Endometrial microvascular endothelial cells (primary cell): Measurements from ENCODE around the gene SLC38A3. TPM values are rescaled to one million over a fixed set of nuclear protein-coding genes. Genes with fewer than 3 reads are reported as not detected.
"Not testable (repeated sequence)": the region's sequence is repeated elsewhere in the genome, so short reads cannot be mapped to it uniquely, and the experiment has no call there.

Experiments
- in situ Hi-C: cut with HindIII; loops from 2 replicates; pipeline ENCODE4 v1.10.0; 2017; ENCODE audit warnings: low sequenced_read_pairs, low pct_unique_long_range_greater_than_20kb; ENCODE audit errors: inconsistent ontology term
- total RNA-seq: library from RNA; depleted of rRNA; stranded (reverse); fragments of >200 nt; gene quantifications from one replicate; pipeline ENCODE4 v1.2.3, GENCODE V29; 2015; ENCODE audit errors: inconsistent ontology term

Gene SLC38A3
- total RNA-seq, 1 donor from 2014 or later: not detected

DNA sequence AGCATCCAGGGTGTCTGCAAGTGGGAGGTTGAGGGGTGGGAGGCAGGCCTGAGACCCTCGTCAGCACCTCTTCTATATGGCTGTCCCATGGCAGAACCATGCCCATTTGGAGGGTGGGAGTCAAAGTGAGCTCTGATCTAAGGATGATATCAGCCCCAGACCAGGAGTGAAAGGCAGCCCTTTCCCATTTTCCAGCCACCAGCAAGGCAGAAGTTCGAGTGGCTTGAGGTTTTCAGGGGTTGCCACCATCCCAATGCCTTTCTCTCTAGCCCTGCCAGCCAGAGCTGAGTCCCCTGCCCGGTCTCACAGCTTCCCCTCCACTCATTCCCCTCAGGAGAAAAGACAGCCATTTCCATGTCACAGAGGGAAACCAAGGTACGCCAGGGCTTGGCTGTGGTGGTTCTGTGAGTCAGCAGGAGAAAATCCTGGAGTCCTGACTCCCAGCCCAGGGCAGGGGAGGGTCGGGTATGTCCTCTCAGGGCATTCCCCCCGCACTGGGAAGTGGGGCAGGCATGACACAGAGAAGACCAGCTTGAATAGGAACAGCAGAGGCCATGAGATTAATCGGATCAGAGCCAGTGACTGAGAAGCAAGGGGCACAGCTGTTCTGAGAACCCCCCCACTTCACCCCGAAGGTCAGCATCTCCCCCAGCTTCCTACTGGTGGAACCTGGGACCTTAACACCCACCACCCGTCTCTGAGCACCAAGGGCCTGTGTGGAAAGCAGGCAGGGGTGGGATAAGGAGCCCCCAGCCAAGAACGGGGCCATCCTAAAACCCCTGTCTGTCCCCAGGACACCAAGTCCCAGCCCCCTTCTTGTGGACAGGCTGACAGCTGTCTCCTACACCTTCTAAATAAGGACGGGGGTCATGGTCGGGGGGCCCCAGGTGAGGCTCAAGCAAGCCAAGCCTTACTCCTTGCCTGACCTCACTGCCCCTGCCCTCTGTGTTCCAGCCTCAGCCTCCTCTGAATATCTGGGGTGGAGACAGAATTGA, 965 bp upstream of the SLC38A3 start:
- in situ Hi-C loops: no loop called here

DNA sequence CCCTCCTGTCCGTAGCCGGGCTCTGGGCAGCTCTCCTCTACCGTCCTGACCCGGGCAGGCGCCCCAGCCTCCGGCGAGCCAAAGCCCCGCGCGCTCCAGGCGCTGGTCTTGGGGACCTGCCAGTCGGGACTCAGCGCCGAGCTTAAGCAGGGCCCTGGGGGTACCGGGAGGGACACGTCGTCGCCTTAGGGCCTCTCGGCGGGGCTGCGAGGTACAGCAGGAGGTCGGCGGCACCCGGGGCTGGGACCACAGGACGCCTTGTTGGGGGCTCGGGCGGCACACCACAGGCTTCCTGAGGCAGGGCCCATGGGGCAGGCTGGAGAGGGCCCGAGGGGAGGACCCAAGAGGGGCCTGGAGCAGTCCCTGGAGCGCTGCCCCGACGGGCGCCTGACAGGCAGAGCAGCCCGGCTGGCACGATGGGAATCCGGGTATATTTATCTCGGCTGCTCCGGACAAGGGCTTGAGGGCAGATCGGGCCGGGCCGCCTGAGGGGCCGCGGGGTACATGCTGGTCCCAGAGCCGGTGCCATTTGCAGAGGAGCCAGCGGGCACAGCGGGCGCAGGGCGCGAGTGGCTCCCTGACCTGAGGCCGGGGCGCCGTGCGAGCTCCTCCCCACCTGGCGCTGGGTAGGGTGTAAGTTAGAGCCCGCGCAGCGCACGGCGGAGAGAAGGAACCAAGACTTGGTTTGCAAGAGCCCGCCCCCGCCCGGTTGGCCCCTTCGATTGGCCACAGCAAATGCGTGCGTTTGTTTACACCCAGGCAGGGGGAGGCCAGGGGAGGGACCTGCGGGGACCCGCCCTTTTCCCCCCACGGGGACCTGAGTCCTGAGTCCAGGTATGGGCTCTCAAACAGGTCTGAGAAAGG, 574 bp downstream of the SLC38A3 start:
- in situ Hi-C loops: no loop called here

DNA sequence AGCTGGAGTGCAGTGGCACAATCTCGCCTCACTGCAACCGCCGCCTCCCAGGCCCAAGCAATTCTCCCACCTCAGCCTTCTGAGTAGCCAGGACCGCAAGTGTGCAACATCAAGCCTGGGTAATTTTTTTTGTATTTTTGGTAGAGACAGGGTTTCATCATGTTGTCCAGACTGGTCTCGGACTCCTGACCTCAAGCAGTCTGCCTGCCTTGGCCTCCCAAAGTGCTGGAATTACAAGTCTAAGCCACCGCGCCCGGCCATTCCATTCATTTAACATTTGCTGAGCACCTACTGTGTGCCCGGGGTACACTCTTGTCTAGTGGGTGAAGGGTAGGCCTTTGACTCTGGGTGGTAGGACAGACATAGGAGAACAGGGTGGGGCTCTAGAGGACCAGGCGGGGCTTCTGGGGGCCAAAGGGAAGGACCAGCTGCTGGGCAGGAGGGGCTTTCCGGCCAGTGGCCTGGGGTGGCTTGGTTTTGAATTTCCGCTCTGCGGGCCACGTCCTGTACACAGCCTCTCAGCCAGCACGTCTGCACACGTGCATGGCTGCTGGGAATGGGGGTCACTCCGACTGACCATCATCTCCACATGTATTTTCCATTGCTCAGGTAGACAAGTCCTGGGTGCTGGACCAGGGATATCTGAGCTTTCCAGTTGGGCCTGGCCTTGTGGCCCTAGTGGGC, 2.4 kb downstream of the SLC38A3 start:
- in situ Hi-C loops: no loop called here

DNA sequence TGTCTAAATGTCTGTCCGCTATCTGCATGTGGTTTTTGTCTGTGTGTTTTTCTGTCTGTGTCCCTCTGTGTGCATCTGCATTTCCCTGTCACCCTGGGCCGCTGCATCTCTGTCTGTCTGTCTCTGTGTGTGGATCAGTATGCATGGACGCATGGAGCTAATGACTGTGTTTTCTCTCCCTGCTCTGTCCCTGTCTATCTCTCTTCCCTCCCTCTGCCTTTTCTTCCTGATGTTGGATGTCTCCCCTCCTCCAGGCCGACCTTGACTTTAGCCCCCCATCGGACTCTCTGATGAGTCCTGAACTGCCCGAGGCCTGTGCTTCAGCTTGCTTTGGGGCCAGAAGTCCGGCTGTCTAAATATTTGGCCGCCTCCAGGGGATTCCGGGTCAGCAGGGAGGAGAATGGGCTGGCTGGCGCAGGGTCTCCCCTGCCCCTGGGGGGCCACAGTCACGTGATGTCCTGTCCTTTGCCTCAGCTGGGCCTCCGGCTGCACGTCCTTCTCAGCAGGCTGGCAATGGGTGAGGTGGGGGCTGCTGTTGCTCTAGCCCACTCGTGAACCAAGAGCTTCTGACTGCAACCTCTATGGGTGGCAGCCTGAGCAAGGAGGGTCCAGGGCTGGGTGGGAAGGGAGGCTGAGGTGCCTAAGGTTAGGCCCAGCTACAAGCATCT, 3.7 kb downstream of the SLC38A3 start:
- in situ Hi-C loops: no loop called here

DNA sequence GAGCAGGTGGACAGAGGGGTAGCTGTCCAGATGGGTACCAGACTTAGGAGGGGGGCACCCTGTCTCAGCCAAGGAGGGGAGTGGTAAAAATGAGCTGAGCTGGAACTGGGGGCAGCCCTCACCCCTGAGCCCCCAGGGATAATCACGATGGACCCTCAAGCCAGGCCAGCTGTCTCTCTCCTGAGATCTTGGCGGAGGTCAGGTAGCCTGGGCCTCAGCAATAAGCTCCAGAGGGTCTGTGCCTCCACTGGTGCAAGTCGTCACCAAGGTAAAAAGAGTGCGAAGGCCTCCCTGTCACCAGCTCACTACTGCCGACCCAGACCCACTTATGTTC, 5.1 kb downstream of the SLC38A3 start:
- in situ Hi-C loops: no loop called here

DNA sequence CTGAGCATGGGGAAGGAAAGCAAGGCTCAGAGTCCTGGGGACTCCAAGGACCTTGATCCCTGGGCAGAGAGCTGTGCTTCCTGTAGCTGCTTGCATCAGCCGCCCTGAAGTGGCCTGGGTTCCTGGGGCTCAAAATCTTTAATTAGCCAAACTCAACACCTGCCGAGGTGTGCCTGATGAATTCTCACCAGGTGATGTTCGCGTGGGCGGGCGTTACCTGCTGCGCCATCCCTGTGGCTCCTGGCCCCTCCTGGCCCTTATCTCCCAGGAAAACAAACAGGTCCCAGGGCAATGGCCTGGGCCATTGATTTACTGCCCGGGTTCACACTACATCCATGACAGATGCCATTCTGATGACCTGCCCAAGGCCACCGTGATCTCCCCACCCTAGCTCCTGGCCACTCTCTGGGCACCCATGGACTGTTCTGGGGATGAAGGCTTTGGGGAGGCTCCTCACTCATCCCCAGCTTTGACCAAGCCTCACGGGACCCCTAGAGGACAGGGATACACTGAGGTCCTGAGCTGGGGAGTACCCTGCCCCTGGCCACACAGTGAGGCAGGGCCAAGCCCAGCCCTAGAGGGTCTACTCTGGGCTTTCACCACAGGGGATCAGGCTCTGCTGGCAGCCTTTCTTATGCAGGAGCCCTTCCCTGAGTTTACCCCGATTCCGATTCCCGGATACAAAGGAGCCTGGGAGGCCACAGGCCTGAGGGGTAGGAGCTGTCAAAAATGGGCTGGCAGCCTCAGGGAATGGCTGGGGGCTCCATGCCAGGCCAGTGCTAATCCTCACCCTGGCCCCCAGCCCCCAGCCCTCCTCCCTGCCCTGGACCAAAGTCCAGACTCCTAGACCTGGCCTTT, 5.7 kb downstream of the SLC38A3 start:
- in situ Hi-C loops: no loop called here

DNA sequence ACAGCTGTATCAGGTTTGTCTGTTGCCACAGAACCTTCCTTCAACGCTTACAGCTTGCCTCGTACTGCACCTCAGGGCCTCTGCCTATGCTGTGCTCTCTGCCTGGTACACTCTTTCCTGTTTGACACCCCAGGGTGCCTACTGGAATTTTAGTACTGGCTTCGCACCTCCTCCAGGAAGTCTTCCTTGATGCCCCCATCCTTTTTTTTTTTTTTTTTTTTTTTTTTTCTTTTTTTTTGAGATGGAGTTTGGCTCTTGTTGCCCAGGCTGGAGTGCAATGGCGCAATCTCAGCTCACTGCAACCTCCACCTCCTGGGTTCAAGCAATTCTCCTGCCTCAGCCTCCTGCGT, 6.3 kb downstream of the SLC38A3 start:
- in situ Hi-C loops: not testable (repeated sequence)

DNA sequence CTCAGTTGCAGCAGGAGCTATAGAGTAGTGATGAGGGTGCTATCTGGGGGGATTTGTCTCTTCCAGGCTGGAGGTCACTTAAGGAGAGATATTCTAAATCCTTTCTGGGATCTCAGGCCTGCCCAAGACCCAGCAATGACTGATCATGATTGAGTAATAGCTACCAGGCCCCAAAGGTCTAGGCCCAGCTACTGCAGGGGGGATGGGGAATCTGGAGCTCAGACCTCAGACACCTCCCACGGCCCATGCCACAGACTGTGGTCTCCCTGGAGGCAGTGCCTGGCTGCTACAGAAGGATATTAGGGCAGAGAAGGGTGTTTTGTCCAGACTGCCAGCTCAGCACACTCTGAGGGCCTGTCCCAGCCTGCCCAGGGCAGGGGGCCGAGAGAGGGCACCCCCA, 6.9 kb downstream of the SLC38A3 start:
- in situ Hi-C loops: no loop called here

DNA sequence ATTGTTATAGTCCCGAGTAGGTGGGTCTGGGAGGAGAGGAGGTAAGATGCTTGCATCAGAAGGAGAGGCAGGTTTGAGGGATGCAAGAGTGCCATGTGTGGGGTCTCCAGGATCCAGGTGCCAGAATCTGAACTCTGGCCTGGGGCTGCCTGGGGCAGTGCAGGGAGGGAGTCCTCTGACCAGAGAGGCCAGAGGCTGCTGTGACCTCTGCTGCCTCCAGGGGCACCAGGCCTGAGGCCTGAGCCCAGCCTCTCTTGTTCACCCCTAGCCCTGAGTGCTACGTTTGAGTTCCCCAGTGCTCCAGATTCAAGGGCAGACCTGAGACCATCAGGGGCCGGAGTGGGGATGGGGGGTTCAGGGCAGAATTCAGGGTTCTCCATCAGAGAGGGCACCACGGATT, 7.4 kb downstream of the SLC38A3 start:
- in situ Hi-C loops: no loop called here

DNA sequence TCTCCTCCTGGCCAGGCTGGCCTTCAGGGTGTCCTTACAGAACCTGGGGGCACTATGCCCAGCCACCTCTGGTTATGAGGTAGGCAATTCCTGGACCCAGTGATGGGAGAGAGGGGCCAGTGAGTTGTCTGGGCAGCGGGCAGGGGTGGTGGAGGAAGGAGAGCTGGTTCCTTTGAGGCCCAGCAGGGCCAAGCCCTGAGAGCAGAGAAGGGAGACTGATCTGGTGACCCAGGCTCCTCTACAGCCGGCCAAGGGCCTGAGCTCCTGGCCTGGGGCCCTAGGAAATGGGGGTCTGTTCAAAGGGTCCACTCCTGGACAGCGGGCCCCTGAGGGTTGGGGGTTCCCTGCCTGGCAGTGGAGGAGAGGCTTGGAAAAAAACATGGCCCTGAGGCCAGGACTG, 7.9 kb downstream of the SLC38A3 start:
- in situ Hi-C loops: no loop called here

DNA sequence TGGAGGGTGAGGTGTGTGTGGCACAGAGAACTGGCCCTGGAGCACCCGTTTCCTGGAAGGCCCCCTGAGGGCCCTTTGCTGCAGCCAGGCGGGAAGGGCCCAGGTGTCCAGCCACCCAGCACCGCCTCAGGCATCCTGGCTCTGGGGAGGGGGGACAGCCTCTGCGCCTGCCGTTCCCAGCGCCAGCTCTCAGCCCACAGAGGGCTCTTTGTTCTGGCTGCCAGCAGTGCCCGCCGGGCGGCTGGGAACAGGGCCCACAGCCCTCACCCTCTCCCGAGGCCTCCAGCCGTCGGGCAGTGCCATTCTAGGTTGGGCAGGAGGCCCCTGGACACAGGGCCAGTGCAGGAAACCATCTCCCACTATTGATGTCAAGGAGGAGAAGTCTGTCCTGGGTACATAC, 8.3 kb downstream of the SLC38A3 start:
- in situ Hi-C loops: no loop called here

DNA sequence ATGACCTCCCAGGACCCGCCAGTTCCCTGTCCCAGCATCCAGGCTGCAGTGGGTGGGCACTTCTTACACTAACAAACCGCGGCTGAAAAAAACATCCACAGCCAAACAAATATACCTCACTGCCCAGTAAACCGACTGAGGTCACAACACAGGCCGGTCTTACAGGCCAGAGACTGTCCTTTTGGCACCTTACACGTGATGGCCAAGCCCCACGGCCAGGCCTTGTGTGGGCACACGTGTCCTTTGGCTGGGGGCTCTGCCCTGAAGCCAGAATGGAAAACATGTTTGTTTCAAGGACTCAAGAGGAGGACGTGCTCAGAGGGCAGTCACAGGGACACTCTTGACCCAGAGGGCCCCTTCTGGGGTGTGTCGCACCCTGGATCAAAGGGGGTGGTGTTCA, 9.8 kb downstream of the SLC38A3 start:
- in situ Hi-C loops: no loop called here

DNA sequence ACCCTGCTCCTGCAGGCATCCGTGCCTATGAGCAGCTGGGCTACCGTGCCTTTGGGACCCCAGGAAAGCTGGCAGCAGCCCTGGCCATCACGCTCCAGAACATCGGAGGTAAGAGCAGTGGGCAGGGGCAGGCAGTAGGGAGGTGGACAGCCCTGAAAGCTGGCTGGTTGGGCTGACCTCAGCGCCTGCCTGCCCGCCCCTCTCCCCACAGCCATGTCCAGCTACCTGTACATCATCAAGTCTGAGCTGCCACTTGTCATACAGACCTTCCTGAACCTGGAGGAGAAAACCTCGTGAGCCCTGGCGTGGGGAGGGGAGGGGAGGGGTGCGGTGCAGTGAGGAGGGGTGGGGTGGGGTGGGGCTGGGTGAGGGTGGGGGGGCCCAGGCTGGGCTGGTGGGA, 10.5 kb downstream of the SLC38A3 start:
- in situ Hi-C loops: no loop called here

DNA sequence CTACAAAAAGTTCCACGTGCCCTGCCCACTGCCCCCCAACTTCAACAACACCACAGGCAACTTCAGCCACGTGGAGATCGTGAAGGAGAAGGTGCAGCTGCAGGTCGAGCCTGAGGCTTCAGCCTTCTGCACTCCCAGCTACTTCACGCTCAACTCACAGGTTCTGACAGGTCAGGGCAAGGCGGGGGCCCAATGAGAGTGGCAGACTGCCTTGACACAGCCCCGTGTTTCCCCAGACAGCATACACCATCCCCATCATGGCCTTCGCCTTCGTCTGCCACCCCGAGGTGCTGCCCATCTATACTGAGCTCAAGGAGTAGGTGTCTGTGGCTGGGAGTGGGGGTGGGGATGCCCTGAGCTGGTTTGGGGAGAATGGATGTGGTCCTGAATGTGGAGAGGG, 12.6 kb downstream of the SLC38A3 start:
- in situ Hi-C loops: no loop called here

DNA sequence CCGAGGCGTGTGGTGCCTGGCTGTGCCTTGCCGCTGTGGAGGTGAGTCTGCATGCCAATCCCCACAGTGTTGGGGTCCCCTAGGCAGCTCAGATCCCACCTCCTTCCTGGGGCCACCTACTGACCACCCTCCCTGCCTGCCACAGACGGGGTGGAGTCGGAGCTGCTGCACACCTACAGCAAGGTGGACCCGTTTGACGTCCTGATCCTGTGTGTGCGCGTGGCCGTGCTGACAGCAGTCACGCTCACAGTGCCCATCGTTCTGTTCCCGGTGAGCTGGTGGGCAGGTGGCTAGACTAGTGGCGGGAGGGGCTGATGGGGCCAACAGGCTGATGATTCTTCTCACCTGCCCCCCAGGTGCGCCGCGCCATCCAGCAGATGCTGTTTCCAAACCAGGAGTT, 13.4 kb downstream of the SLC38A3 start:
- in situ Hi-C loops: no loop called here

DNA sequence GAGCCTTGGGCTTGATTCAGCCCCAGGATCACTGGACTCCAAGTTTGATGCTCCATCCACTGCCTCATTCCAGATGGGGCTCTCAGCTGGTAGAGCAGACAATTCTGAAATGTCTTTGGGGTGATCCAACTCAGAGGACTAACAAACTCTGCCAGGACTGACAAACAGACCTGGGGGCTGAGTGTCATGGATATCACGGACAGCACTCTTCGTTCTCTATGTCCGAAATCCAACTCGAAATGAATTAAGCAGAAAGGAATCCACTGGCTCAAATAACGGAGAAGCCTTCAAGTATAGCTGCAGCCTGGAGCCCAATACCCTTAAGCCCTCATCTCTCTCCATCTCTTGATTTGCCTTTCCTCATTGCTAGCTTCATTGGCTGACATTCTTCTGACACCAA, 14.2 kb downstream of the SLC38A3 start:
- in situ Hi-C loops: no loop called here

DNA sequence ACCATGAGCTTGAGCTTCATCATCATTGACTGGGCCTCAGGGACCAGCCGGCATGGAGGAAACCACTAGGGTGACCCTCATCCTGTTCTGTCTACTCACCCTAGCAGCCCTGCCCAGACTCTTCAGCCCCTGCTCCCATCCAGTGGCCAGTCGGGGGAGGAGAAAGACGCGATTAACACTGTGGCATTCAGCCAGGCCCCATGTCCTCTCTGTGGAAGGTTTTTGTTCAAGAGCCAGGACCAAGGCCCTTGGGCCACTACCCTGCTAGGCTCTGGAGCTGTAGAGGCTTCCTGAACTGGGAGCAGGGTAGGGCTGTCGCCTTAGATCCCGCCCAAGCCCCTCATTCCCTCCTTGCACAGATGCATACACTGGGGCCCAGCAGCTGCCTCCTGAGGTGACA, 15.0 kb downstream of the SLC38A3 start:
- in situ Hi-C loops: no loop called here

DNA sequence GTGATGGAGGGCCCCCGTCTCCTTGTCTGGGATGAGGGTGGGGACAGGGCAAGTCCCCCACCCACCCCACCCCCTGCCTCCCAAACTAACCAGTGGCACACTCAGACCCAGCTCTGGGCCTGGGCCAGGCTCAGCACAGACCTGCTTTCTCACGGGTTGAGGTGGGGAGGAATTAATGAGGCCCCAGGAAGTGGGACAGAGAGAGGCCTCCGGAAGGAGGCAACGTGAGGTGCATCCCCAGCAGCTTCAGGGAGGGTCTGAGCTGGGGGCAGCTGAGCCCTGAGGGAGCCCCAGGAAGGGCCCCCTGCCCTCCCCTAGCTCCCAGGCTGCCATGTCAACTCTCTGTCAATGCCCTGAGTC, 16.0 kb downstream of the SLC38A3 start:
- in situ Hi-C loops: no loop called here
